Smooth muscle cell (in vitro differentiated cells): ENCODE measurements around the gene BIN1. TPM values are rescaled to one million over a fixed set of nuclear protein-coding genes. Genes with fewer than 3 reads are reported as not detected.

ENCODE experiments used
- DNase-seq: peaks from one replicate; lab custom pipeline; 2025; ENCODE audit not compliant: unreplicated experiment; lab: John Stamatoyannopoulos, UW
- H2AFZ ChIP-seq: fragments of 200-600 bp; sonication (generic); 2 replicates; pipeline ENCODE4 v1.6.0; 2016; ENCODE audit warnings: antibody characterized with exemption, low read depth, mild to moderate bottlenecking
- H3F3A ChIP-seq: fragments of 200-600 bp; sonication (generic); 2 replicates; pipeline ENCODE4 v1.6.0; 2017; ENCODE audit warnings: antibody characterized with exemption, low read depth
- H3K27ac ChIP-seq: fragments of 200-600 bp; sonication (generic); 2 replicates; pipeline ENCODE4 v1.5.1; 2016; ENCODE audit warnings: low read depth, mild to moderate bottlenecking
- H3K27me3 ChIP-seq: fragments of 200-600 bp; sonication (generic); 2 replicates; pipeline ENCODE4 v1.6.1; 2016; ENCODE audit warnings: low read depth, mild to moderate bottlenecking
- H3K36me3 ChIP-seq: fragments of 200-600 bp; sonication (generic); 2 replicates; pipeline ENCODE4 v1.5.1; 2016; ENCODE audit warnings: low read depth
- H3K4me1 ChIP-seq: fragments of 200-600 bp; sonication (generic); 2 replicates; pipeline ENCODE4 v1.5.1; 2016; ENCODE audit warnings: low read depth
- H3K4me2 ChIP-seq: fragments of 200-600 bp; sonication (generic); 2 replicates; pipeline ENCODE4 v1.6.0; 2016; ENCODE audit warnings: mild to moderate bottlenecking
- H3K4me3 ChIP-seq: fragments of 200-600 bp; sonication (generic); 2 replicates; pipeline ENCODE4 v1.5.1; 2016; ENCODE audit warnings: mild to moderate bottlenecking
- H3K79me2 ChIP-seq: fragments of 200-600 bp; sonication (generic); 2 replicates; pipeline ENCODE4 v1.6.0; 2016; ENCODE audit warnings: low read depth, mild to moderate bottlenecking
- H3K9ac ChIP-seq: fragments of 200-600 bp; sonication (generic); 2 replicates; pipeline ENCODE4 v1.6.0; 2016; ENCODE audit warnings: low read depth
- H3K9me3 ChIP-seq: fragments of 200-600 bp; sonication (generic); replicated peaks from 2 replicates; pipeline ENCODE4 v1.5.1; 2016; ENCODE audit warnings: low read depth
- H4K20me1 ChIP-seq: fragments of 200-600 bp; sonication (generic); 2 replicates; pipeline ENCODE4 v1.6.0; 2016; ENCODE audit warnings: low read depth
- CTCF ChIP-seq: fragments of 200-600 bp; sonication (generic); IDR thresholded peaks from 2 replicates; pipeline ENCODE4 v1.5.1; 2017; ENCODE audit warnings: borderline replicate concordance, mild to moderate bottlenecking, antibody characterized with exemption; ENCODE audit not compliant: insufficient read depth, poor library complexity, severe bottlenecking
- WGBS: methylation state at CpG from one replicate; pipeline ENCODE4 v1.1.7; 2016; ENCODE audit warnings: low lambda C conversion rate; 5-methylcytosine and 5-hydroxymethylcytosine counted together
- polyA plus RNA-seq: library from polyadenylated mRNA; unstranded; fragments of >200 nt; fragmentation: Nextera tagmentation; extraction: Ambion mirVana; gene quantifications from 2 replicates; pipeline ENCODE4 v1.2.1, GENCODE V29; 2016
- total RNA-seq: library from RNA; depleted of rRNA; stranded (reverse); fragments of >200 nt; gene quantifications from 2 replicates; pipeline ENCODE4 v1.2.3, GENCODE V29; 2014

The BIN1 gene
- total and polyA plus RNA-seq, 2 experiments from 2014 or later: 25.4 to 32.4 TPM

- no peak overlapping the region for H2AFZ ChIP-seq
- no peaks in the 10 kb centered on the region for H3K36me3 ChIP-seq
- H3K4me3 ChIP-seq: no peak overlapping the region
- no peak overlapping the region for H3K27ac ChIP-seq
- no peak overlapping the region for H3K9ac ChIP-seq
- H3K9me3 ChIP-seq: no peaks in the 10 kb centered on the region
- no peak for TF ChIP-seq CTCF
- no peaks in the 10 kb centered on the region for H3K79me2 ChIP-seq
- no peaks in the 10 kb centered on the region for H3F3A ChIP-seq
- no peaks in the 10 kb centered on the region for H3K27me3 ChIP-seq
- H3K4me1 ChIP-seq: no peaks in the 10 kb centered on the region
- H3K4me2 ChIP-seq: no peak overlapping the region
- no peak for DNase-seq
- H4K20me1 ChIP-seq: no peaks in the 10 kb centered on the region
- WGBS: 100% methylated on average over 1 of the region's 1 CpG
These were observed 92.7 kb downstream of the BIN1 start for GRCh38 chr2:127014224-127014623.

- Histone ChIP-seq H3K27ac (no peak overlapping the region), H3K79me2 (no peaks in the 10 kb centered on the region), H3K4me3 (no peak overlapping the region), H4K20me1 (no peaks in the 10 kb centered on the region), H3K36me3 (no peaks in the 10 kb centered on the region), H3K9me3 (no peaks in the 10 kb centered on the region), H3K4me2 (no peak overlapping the region), H3K27me3 (no peaks in the 10 kb centered on the region), H2AFZ (no peak overlapping the region), H3F3A (no peaks in the 10 kb centered on the region), H3K9ac (no peak overlapping the region), H3K4me1 (no peaks in the 10 kb centered on the region)
- DNase-seq: no peak
- 83% methylated on average over 7 of the region's 7 CpGs for WGBS
- TF ChIP-seq CTCF: no peak
These were observed 94.1 kb downstream of the BIN1 start for GRCh38 chr2:127012868-127013267.

- no peaks in the 10 kb centered on the region for H3F3A ChIP-seq
- no peaks in the 10 kb centered on the region for H3K79me2 ChIP-seq
- H3K9me3 ChIP-seq: no peaks in the 10 kb centered on the region
- no peak overlapping the region for H3K9ac ChIP-seq
- TF ChIP-seq CTCF: no peak
- H3K4me1 ChIP-seq: no peaks in the 10 kb centered on the region
- 86% methylated on average over 2 of the region's 2 CpGs for WGBS
- no peaks in the 10 kb centered on the region for H3K27me3 ChIP-seq
- no peak for DNase-seq
- H4K20me1 ChIP-seq: no peaks in the 10 kb centered on the region
- H3K36me3 ChIP-seq: no peaks in the 10 kb centered on the region
- H3K4me3 ChIP-seq: no peak overlapping the region
- no peak overlapping the region for H2AFZ ChIP-seq
- no peak overlapping the region for H3K27ac ChIP-seq
- H3K4me2 ChIP-seq: no peak overlapping the region
These were observed 94.7 kb downstream of the BIN1 start for GRCh38 chr2:127012215-127012614.

- H3K79me2 ChIP-seq: no peaks in the 10 kb centered on the region
These were observed 95.2 kb downstream of the BIN1 start for GRCh38 chr2:127011796-127012195.

More at GRCh38 chr2:127011796-127012195, 95.2 kb downstream of the BIN1 start:
- no peaks in the 10 kb centered on the region for H3K4me1 ChIP-seq
- no peak overlapping the region for H3K27ac ChIP-seq
- 88% methylated on average over 7 of the region's 8 CpGs for WGBS
- no peaks in the 10 kb centered on the region for H3F3A ChIP-seq
- H3K27me3 ChIP-seq: no peaks in the 10 kb centered on the region
- H3K36me3 ChIP-seq: no peaks in the 10 kb centered on the region
- H3K9ac ChIP-seq: no peak overlapping the region
- DNase-seq: no peak
- no peak overlapping the region for H3K4me2 ChIP-seq
- TF ChIP-seq CTCF: no peak
- H2AFZ ChIP-seq: no peak overlapping the region
- H4K20me1 ChIP-seq: no peaks in the 10 kb centered on the region
- H3K9me3 ChIP-seq: no peaks in the 10 kb centered on the region
- no peak overlapping the region for H3K4me3 ChIP-seq
